Tibial artery (tissue), 4 donors: ENCODE results near the gene KIT.

Source experiments
- DNase-seq, 2 donors: peaks; one replicate each; pipeline ENCODE4 v3.0.0-alpha.2; 2019
- H3K27ac ChIP-seq, 2 donors: fragments of 200-600 bp; sonication (generic) in 1 of 2; 1 replicate in 1 of 2; 2 replicates in 1 of 2; pipeline ENCODE4 v1.5.1; 2018 to 2019; ENCODE audit warnings: mild to moderate bottlenecking in 1 of 2
- H3K27me3 ChIP-seq, 2 donors: fragments of 200-600 bp; sonication (generic) in 1 of 2; one replicate each; pipeline versions ENCODE4 v1.5.1 to v1.6.0; 2016 to 2019
- H3K36me3 ChIP-seq, 3 donors: fragments of 200-600 bp; sonication (generic) in 2 of 3; one replicate each; pipeline ENCODE4 v1.5.1; 2016 to 2019; ENCODE audit warnings: mild to moderate bottlenecking in 2 of 3
- H3K4me1 ChIP-seq, 4 donors: fragments of 200-600 bp; sonication (generic) in 2 of 4; 1 replicate in 3 of 4; 2 replicates in 1 of 4; pipeline ENCODE4 v1.5.1; 2016 to 2019
- H3K4me3 ChIP-seq, 2 donors: fragments of 200-600 bp; sonication (generic) in 1 of 2; 1 replicate in 1 of 2; 2 replicates in 1 of 2; pipeline ENCODE4 v1.5.1; 2018 to 2019; ENCODE audit warnings: mild to moderate bottlenecking in 2 of 2
- H3K9me3 ChIP-seq, 3 donors: fragments of 200-600 bp; sonication (generic) in 1 of 3; one replicate each; pipeline ENCODE4 v1.5.1; 2016 to 2019
- intact Hi-C: fragments of 100-400 bp; cut with DNase I; formaldehyde crosslinking; loops from one replicate; pipeline ENCODE4 v1.15.0; 2023; ENCODE audit warnings: low total_unique reads
- TF ChIP-seq, protein P1 (sequence below), 2 experiments: fragments of 200-600 bp in 1 of 2; fragments of 450-650 bp in 1 of 2; IDR thresholded peaks; one replicate each; pipeline ENCODE4 v1.5.1; 2017 to 2019; ENCODE audit warnings: antibody characterized with exemption in 2 of 2, mild to moderate bottlenecking in 1 of 2, moderate library complexity in 1 of 2

KIT gene

DNA sequence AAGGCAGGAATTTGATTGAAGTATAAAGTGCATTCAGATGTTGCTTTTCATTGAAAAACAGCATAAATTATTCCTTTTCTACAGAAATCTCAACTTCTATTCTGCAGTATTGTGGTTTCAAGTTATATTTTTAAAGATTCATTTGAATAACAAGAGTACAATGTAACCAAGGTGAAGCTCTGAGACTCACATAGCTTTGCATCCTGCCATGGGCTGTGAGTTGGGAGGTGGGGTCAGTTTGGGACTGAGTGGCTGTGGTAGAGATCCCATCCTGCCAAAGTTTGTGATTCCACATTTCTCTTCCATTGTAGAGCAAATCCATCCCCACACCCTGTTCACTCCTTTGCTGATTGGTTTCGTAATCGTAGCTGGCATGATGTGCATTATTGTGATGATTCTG lies 69.2 kb downstream of the KIT start:
- Histone ChIP-seq H3K27ac (no peak overlapping the region), H3K4me3 (no peak overlapping the region), H3K36me3 (peaks cover 0 to 15% (median 0%) of the 10 kb centered on the region in 3 donors), H3K9me3 (no peaks in the 10 kb centered on the region), H3K4me1 (no peaks in the 10 kb centered on the region), H3K27me3 (no peaks in the 10 kb centered on the region)
- intact Hi-C loops, result no loop called here
- no peak for DNase-seq
- TF ChIP-seq, protein P1, sequence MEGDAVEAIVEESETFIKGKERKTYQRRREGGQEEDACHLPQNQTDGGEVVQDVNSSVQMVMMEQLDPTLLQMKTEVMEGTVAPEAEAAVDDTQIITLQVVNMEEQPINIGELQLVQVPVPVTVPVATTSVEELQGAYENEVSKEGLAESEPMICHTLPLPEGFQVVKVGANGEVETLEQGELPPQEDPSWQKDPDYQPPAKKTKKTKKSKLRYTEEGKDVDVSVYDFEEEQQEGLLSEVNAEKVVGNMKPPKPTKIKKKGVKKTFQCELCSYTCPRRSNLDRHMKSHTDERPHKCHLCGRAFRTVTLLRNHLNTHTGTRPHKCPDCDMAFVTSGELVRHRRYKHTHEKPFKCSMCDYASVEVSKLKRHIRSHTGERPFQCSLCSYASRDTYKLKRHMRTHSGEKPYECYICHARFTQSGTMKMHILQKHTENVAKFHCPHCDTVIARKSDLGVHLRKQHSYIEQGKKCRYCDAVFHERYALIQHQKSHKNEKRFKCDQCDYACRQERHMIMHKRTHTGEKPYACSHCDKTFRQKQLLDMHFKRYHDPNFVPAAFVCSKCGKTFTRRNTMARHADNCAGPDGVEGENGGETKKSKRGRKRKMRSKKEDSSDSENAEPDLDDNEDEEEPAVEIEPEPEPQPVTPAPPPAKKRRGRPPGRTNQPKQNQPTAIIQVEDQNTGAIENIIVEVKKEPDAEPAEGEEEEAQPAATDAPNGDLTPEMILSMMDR (IDR thresholded peaks at IDR 0.05), result no peak

DNA sequence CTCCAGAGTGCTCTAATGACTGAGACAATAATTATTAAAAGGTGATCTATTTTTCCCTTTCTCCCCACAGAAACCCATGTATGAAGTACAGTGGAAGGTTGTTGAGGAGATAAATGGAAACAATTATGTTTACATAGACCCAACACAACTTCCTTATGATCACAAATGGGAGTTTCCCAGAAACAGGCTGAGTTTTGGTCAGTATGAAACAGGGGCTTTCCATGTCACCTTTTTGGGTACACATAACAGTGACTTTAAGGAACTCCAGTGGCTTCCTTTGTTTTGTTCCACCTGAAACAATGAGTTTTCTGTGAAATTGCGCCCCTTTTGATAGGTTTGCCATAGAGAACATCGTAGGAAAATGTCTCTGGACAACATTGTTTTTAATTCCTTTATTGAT lies 69.6 kb downstream of the KIT start:
- no peak overlapping the region for H3K27ac ChIP-seq
- intact Hi-C loops, result no loop called here
- H3K36me3 ChIP-seq, result peaks cover 0 to 15% (median 0%) of the 10 kb centered on the region in 3 donors
- TF ChIP-seq, protein P1 (IDR thresholded peaks at IDR 0.05), result no peak
- no peak overlapping the region for H3K4me3 ChIP-seq
- DNase-seq, result no peak
- no peaks in the 10 kb centered on the region for H3K27me3 ChIP-seq
- no peaks in the 10 kb centered on the region for H3K9me3 ChIP-seq
- H3K4me1 ChIP-seq, result no peaks in the 10 kb centered on the region

DNA sequence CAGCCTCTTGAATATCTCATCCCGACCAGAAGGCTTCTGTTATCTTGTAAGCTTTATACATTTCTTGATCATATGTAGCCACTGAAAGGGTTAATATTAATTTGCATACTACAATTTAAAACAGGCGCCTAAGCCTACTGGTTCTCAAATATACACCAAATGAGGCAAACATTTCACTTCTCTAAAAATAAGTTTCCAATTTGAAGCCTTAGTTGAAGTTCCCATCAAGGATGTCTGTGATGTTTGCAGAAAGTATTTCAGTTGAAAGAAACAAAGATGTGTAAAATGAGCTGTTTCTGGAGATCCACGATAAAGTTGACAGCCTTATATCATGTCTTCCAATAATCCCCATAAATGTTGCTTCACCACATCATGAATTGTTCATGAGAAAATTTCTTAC lies 70.6 kb downstream of the KIT start:
- Histone ChIP-seq H3K4me3 (no peak overlapping the region), H3K9me3 (no peaks in the 10 kb centered on the region), H3K27ac (no peak overlapping the region), H3K4me1 (no peaks in the 10 kb centered on the region), H3K27me3 (no peaks in the 10 kb centered on the region), H3K36me3 (peaks cover 0 to 15% (median 0%) of the 10 kb centered on the region in 3 donors)
- TF ChIP-seq, protein P1 (IDR thresholded peaks at IDR 0.05), result no peak
- DNase-seq, result no peak
- intact Hi-C loops, result no loop called here

DNA sequence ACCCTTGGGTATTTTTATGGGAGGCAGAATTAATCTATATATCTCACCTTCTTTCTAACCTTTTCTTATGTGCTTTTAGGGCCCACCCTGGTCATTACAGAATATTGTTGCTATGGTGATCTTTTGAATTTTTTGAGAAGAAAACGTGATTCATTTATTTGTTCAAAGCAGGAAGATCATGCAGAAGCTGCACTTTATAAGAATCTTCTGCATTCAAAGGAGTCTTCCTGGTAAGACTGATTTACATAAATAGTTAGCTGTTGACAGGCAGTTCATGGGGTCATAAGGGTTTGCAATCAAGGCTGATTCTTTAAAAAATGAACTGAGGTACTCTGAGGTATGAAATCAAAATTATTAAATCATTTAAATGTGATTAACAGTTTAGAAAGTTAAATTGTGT lies 71.5 kb downstream of the KIT start:
- Histone ChIP-seq H3K9me3 (no peaks in the 10 kb centered on the region), H3K36me3 (peaks cover 0 to 21% (median 0%) of the 10 kb centered on the region in 3 donors), H3K27ac (no peak overlapping the region), H3K4me3 (no peak overlapping the region), H3K27me3 (no peaks in the 10 kb centered on the region), H3K4me1 (no peaks in the 10 kb centered on the region)
- TF ChIP-seq, protein P1 (IDR thresholded peaks at IDR 0.05), result no peak
- DNase-seq, result no peak
- intact Hi-C loops, result no loop called here

DNA sequence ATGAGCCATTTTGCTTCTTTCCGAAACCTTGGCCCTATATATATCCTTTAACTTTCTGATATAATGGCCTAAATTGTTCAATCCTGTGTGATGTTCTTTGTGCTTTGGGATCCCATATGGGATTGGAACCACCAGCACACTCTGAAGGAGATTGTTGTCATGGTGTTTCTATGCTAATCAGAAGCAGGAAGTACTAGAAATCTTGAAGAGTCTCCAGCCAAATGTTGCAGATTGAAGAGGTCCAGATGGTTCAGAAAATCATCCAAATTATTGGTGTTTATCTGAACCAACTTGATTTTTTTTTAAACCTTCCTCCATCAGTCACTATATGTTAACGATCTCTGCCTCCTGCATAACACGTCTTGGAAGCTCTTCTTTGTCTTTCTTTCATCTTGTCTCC lies 72.8 kb downstream of the KIT start:
- TF ChIP-seq, protein P1 (IDR thresholded peaks at IDR 0.05), result no peak
- Histone ChIP-seq H3K4me1 (no peaks in the 10 kb centered on the region), H3K27ac (no peak overlapping the region), H3K27me3 (no peaks in the 10 kb centered on the region), H3K4me3 (no peak overlapping the region), H3K36me3 (peaks cover 0 to 15% (median 0%) of the 10 kb centered on the region in 3 donors), H3K9me3 (no peaks in the 10 kb centered on the region)
- no peak for DNase-seq
- intact Hi-C loops, result no loop called here

DNA sequence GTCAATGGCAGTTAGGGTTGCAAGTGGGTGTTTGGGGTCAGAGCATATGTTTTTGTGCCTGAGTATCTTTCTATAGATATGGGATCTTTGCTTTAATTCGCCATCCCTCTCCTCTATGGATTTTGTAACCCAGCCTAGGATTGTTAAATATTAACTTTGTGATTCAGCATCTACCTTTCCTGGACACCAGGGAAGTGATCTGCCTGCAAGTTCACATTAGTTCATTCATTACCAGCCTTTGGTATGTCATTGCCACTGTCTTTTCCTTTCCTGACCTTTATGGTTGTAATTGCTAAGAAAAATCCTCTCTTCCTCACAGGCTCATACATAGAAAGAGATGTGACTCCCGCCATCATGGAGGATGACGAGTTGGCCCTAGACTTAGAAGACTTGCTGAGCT lies 73.8 kb downstream of the KIT start:
- peaks cover 0 to 13% (median 0%) of the 10 kb centered on the region in 3 donors for H3K36me3 ChIP-seq
- H3K4me1 ChIP-seq, result no peaks in the 10 kb centered on the region
- H3K9me3 ChIP-seq, result no peaks in the 10 kb centered on the region
- no peaks in the 10 kb centered on the region for H3K27me3 ChIP-seq
- TF ChIP-seq, protein P1 (IDR thresholded peaks at IDR 0.05), result no peak
- DNase-seq, result no peak
- no peak overlapping the region for H3K27ac ChIP-seq
- intact Hi-C loops, result no loop called here
- H3K4me3 ChIP-seq, result no peak overlapping the region
